ENCODE data around the gene MAP3K14. TPM values are rescaled to one million over a fixed set of nuclear protein-coding genes. Genes with fewer than 3 reads are reported as not detected.

The MAP3K14 gene
- total RNA-seq, 1 experiment from 2014 or later = 35.5 TPM

- DNase-seq (ENCODE audit: low spot score) = no peak
Measured at GRCh38 chr17:45300060-45300751, 16.6 kb downstream of the MAP3K14 start.

GRCh38 chr17:45299361-45299760 is 17.5 kb downstream of the MAP3K14 start:
- DNase-seq (ENCODE audit: low spot score) = no peak

DNA sequence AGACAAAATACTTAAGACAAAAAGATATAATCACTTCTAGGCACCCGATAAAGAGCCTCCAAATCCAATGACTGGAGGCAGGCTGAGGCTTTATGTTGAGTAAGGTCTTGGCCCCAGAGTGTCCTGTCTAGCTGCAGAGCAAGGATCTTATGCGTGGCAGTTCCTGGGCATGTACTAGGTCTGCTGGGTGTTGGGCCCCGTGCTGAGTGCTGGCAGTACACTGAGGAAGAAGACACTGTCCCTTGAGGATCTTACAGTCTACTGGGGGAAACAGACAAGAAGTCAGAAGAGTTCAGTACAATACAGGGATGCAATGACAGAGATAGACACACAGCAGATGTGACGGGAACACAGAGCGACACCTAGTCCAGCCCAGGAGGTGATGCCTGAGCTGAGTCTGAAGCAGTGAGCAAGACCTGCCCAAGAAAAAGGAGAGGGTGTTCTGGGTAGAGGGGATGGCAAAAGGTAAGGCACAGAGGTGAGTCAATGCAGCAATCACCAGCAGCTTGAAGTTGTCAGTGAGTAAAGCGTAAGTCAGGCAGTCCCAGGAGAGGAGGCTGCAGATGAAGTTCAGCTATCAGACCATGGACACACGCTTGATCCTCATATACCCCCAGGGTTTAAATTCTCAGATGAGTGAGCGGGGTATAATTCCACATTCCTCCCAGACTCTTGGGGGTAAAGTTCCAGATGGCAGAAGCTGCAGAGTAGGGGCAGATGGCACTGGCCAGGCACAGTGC is 18.1 kb downstream of the MAP3K14 start:
- DNase-seq (ENCODE audit: low spot score) = no peak

DNA sequence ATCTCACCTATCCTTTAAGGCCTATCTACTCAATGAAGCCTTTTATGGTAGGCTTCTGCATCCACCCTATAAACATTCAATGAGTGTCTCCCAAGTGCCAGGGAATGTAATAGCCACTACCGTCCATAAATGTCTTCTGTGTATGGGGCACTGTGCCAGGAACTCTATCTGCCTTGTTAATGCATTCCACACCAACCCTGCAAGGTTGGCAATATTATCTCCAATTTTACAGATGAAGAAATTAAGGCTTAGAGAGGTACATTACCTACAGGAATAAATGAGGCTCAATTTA is 20.0 kb downstream of the MAP3K14 start:
- no peak for DNase-seq (ENCODE audit: low spot score)

DNA sequence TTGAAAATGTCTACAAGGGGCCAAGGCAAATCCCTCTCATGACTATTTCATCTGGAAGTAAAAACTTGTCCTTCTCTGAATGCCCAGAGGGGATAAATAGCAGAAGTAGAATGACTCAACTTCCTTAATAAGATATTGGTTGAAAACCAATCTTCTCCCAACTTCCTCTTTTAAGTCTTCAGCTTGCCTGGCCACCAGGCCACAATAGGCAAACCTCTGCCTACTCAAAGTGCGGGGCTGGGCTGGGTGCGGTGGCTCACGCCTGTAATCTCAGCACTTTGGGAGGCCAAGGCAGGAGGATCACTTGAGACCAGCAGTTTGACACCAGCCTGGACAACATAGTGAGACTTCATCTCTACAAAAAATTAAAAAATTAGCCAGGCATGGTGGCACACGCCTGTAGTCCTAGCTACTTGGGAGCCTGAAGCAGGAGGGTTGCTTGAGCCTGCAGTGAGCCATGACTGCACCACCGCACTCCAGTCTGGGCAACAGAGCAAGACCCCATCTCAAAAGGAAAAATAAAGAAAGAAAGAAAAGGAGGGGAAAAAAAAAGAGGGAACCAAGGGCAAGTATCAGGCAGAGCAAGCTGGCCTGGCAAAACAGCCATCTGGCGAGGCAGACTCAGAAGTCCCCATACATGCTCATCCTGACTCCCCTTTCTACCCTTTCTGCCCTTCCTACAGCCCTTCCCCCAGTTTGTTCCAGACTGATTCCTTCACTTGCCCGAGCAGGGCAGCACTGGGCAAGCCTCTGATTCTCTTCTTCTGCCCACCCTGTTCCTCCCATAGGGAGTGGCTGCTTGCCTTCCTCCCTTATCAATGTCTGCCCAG is 20.6 kb downstream of the MAP3K14 start:
- no peak for DNase-seq (ENCODE audit: low spot score)

DNA sequence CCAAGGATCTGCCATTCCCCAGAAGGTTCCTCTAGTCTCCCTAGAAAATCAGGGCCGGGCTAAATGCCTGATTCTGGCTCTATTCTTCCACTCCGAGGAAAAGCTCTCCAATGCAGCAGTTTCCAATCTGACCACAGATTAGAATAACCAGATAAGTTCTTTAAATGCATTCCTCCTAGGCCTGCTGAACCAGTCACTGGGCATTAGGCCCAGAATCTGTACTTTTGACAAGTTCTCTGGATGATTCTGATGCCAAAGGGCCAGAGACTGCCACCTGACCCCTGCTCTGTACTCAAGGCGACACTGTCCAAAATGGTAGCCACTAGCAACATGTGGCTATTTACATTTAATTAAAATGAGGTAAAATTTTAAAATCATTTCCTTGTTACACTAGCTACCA is 22.3 kb downstream of the MAP3K14 start:
- peak; percentile 88 for DNase-seq (ENCODE audit: low spot score)

GRCh38 chr17:45293413-45294211 is 23.2 kb downstream of the MAP3K14 start:
- DNase-seq (ENCODE audit: low spot score) = peak; percentile 98

DNA sequence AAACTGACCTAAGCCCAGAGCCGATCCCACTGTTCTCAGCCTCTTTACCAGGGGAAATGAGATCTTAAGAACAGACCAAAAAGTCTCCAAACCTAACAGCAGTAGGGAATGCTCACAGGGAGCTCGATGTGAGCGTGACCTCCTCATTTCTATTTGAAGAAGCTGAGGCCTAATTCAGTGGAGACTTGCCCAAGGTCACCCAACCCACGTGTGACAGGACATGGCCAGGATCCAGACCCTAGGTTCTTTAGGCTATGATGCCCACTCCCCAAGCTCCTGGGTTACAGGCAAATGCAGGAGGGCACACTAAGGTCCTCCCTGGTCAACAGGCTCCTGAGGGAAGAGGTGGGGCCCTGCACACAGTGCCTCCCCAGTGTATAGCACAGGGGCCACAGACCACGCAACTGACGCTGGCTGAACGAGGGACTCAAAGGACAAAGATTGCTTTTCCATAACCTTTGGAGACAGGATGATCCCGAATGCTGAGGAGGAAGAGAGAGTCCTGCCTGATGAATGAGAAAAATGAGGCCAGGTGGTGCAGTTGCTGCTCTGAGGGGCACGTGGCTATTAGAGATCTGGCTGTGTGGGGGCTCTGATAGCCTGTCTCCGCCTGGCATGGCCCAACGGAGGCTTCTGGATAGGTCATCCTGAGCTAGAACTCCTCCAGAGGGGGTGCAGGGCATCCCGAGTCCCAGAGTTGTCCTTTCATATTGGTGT is 24.0 kb downstream of the MAP3K14 start:
- DNase-seq (ENCODE audit: low spot score) = no peak

DNA sequence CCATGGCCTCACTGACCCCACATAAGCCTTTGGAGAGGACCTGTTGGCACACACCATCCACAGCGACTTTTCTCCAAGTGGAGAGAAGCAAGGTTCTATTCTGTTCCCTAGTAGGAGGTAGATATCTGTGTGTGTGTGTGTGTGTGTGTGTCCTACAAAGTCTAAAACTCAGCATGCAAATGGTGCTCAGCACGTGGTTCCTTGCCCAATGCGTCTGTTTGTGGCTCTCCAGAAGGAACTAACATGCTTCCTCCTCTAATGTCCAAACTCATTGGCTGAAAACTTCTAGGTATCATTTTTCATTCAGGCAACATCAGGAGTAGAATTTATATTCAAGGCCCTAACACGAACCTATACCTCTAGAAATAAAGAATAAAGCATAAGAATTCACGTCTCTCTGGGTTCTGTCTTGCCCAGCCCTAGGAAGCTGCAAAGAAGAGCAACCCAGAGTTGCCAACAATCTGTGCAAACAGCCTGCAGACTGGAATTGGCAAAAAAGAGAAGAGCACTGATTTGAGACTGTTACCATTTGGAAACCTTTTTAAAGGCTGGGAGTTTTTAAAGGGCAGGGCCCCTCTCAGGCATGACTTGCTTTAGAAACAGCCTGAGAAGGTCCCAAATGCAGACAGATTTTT is 25.5 kb downstream of the MAP3K14 start:
- DNase-seq (ENCODE audit: low spot score) = no peak

DNA sequence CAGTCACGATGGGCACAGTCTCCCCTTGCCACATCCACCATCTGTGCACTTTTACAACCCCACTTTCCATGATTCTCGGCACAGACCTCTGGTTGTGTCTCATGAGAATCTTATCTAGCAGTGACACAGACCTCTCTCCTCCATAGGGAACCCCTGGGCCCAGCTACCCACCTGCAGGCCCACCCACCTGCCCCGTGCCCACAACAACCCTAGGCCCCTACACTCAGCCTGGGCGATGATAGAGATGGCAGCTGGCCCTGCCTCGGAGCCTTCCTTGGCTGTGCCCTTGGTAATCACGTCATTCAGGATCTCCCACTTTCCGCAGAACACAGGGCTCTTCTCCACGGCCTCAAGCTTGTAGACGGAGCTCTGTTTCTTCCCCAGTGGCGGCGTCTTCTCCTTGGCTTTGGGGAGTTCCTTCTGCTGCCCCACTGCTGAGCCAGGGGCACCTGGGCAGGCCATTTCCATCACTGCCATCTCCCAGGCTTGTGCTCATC is 26.5 kb downstream of the MAP3K14 start:
- DNase-seq (ENCODE audit: low spot score) = no peak

- DNase-seq (ENCODE audit: low spot score) = peak; percentile 40
Measured at GRCh38 chr17:45289301-45290268, 27.2 kb downstream of the MAP3K14 start.

GRCh38 chr17:45288825-45289224 is 28.0 kb downstream of the MAP3K14 start:
- DNase-seq (ENCODE audit: low spot score) = no peak

DNA sequence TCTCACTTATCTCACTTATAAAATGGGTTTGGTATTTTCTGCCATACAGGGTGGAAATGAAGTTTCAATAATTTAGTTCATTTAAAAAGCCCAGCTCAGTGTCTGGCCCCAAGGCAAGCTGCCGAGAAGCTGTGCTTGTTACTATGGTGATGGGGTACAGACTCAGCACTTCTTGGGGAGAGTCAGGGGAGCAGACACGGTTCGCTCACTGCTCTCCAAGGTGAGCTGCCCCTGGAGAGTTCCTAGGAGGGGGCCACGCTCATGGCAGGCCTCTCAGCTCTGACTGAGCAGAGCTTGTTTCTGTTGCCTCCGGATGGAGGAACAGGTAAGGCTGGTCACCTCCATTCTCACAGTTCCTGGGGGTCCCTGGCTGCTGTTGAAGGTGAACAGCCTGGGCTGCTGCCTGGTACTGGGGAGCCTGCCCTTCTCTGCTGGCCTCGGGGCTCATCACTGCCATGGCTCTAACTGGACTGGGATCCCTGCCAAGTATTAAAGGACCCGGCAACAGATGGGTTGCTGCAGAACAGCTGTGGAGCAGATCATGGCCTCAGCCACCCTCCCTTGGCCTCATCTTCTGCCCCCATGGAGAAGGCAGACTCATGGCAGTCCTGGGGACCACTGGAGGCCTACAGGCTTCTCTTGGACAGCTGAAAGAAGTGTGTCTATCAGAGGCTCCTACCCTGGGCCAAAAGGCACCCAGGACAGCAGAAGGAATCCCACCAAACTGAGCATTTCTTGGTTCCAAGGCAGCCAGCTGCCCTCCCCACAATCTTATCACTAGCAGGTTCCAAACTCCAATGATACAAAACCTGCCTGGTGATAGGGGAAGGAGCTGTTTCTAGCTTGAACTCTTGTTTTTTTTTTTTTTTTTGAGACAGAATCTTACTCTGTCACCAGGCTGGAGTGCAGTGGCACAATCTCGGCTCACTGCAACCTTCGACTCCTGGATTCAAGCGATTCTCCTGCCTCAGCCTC is 29.0 kb downstream of the MAP3K14 start:
- DNase-seq (ENCODE audit: low spot score) = no peak

- DNase-seq (ENCODE audit: low spot score) = no peak
Measured at GRCh38 chr17:45286286-45286685, 30.5 kb downstream of the MAP3K14 start.

DNA sequence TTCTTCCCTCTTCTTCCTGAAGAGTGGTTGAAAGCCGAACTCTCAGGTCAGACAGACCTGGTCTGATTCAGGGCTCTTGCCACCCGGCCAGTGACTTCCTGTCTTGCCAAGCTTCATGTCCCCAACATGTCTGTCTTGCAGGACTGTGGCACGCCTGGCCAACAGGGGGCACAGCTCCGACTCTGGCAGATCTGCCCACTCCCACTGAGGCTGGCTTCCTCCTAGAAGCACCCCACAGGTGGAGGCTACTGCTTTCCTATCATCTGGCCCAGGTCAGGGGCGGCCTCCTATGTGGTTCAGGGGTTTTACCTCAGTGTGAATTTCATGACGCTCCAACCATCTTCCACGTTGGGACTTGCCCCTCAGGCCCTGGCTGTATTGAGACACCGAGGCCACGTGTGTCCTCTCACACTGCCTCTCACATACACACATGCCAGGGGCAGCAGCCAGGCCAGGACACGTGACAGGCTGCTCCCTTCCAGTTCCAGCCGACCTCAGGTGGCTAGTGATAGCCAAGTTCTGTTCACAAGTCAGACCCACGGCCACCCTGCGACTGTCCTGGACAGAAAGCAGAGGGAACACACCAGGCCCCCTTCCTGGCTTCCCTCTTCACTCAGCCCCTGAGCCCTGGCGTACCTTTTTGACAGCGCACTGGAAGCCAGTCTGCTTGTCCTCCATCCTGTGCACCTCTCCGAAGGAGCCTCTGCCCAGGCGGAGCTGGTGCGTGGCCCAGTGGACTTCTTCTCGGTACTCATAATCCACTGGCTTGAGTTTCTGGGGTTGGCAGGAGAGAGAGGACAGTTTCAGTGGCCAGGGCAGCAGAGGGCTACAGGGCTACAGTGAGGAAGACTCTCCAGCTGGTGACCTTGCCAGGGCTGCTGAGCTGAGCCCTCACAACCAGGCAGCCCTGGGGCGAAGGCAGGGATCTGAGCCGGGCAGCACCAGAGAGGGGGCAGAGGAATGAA is 32.4 kb downstream of the MAP3K14 start:
- no peak for DNase-seq (ENCODE audit: low spot score)

DNA sequence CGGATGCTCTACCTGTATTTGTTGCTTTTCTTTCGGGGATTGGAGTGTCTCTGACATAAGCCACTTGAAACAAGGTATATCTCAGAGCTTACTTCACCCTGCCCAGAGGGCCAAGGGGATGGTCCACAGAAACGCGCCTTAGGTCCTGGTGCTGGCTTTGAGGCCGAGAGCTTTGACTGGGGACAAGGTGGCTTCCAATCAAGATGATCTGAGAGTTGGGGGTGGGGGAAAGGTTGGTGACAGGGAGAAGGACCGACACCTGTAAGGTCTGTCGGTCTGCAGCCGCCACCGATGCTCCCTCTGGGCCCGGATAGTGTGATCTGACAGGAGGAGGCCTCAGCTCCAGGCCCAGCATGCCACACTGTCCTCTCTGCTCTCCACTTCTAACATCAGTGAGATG is 33.1 kb downstream of the MAP3K14 start:
- no peak for DNase-seq (ENCODE audit: low spot score)

All from A172 (cell line).